ENCODE data around the gene RALGAPA1.

- TF ChIP-seq POLR2A (IDR thresholded peaks at IDR 0.05): no peak
- no peak for TF ChIP-seq CTCF (IDR thresholded peaks at IDR 0.05)
- no peak for TF ChIP-seq POLR2AphosphoS5 (IDR thresholded peaks at IDR 0.05)
Observed at GRCh38 chr14:35558680-35559079, 250.4 kb downstream of the RALGAPA1 start.

Measured in upper lobe of left lung (tissue), 4 donors.